ENCODE measurements around the gene MYO9B.

- no peak for TF ChIP-seq CTCF (IDR thresholded peaks at IDR 0.05; ENCODE audit: borderline replicate concordance, extremely low read depth, low read length, poor library complexity, severe bottlenecking)
- no peak for TF ChIP-seq EZH2 (IDR thresholded peaks at IDR 0.05; ENCODE audit: borderline replicate concordance, low read depth, low read length, severe bottlenecking)
Observed at GRCh38 chr19:17183858-17184321, 108.3 kb downstream of the MYO9B start.

Measured in DND-41 (cell line).